IPS-NIHi7 (cell line): ENCODE data around the gene CD93.

Source experiments
- DNase-seq: peaks from one replicate; pipeline ENCODE4 v3.0.0; 2012; ENCODE audit warnings: mixed read lengths; ENCODE audit errors: extremely low spot score

The CD93 gene

DNA sequence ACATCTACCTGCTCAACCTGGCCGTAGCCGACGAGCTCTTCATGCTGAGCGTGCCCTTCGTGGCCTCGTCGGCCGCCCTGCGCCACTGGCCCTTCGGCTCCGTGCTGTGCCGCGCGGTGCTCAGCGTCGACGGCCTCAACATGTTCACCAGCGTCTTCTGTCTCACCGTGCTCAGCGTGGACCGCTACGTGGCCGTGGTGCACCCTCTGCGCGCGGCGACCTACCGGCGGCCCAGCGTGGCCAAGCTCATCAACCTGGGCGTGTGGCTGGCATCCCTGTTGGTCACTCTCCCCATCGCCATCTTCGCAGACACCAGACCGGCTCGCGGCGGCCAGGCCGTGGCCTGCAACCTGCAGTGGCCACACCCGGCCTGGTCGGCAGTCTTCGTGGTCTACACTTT is 50.4 kb downstream of the CD93 start:
- no peak for DNase-seq

DNA sequence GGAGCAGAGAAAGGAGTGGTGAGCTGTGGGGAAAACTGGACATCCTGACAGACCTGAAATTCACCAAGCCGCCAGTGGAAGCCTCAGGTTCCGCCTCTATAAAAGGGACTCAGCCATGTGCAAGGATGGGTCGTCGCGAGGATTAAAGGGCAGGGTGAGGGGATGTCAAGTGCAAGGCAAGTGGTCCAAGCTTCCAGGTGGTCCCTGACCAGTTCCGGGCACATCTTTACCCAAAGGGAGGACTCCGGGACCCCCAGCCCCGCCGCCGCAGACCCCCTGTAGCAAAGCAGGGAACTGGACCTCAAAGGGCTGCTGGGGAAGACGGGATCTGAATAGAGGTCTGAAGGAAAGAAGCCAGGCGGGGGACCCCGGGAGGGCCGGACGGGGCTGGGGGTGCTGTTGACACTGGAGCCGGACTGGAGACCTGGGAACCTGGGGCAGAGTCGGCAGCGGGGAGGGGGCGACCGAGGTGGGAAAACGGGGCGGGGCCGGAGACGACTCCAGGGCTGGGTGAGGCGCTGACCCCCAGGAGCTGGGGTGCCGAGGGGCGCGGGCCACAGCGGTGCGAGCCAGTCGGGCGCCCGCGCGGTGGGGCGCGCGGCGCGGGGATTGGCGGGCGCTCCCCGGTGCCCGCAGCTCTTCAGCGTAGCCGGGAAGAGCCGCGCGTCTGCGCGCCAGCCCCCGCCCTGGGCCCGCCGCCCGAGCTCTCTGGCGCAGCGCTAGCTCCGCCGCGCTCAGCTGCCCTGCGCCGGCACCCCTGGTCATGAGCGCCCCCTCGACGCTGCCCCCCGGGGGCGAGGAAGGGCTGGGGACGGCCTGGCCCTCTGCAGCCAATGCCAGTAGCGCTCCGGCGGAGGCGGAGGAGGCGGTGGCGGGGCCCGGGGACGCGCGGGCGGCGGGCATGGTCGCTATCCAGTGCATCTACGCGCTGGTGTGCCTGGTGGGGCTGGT is 51.1 kb downstream of the CD93 start, which contains the start of gene SSTR4:
Gene SSTR4 (plus strand): TSS at position 592 of the 951 bp plus-strand sequence. CDS start 172 bp downstream, at position 764.
- no peak for DNase-seq

DNA sequence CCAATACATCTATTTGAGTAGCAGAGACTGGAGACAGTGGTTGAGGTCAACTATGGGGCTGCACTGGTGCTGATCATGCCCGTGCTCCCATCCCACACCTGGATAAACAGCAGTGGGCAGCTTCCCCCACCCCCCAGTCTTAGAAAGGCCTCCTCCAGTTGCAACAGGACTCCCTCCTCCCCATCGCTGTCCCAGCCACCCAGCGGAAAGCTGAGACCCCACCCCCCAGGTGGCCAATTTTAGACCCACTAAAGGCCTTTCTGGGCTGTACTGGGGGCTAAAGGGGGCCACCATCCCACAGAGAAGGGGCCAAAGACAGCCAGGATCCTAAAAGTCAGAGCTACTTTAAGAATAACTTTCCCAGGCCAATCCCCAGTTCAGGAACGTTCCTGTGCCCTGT is 52.2 kb downstream of the CD93 start:
- DNase-seq: no peak

DNA sequence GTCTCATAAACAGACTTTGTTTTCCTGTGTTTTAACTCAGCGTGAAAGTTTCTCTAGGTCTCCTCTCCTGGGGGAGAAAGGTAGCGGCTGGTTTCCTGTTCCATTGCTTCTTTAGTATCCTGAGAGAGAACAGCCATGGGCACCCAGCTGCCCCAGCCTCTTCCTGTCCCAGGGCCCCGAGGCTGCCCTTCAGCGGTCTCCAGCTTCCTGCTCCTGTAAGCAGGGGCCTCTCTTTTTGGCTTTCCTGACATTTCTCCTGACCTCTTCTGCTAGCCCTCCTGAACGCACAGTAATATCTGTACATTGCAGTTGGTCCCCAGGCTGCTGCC is 53.4 kb downstream of the CD93 start:
- DNase-seq: no peak

DNA sequence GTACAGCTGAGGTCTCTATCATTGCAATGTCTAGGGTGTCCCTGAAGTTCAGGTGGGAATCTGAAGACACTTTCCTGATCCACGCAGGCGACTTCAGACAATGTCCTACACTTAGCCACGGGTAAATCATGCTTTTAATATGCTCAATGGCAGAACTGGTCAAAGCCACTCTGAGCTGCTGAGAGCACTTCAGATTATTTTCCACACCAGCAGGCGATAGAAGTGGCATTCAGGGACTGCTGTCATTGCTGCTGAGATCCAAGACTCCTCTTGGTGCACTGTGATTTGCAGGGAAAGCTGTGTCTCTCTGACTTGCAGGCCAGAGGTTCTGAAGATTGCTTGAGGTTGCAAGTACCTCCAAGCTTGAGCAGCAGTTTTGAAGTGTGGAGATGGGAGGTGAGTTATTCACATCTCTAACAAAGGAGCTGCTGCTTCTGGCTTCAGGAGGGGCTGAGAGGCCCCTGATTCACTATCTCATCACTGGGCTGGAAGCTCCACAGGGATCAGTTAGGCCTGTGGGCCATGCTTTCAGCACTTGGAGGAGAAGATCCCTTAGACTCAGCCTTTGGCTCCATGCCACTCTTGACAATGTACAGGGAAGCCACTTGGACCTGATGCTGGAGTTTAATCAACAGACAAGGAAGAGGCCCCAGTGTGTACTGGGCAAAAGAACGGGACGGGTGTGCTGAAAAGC is 53.9 kb downstream of the CD93 start:
- DNase-seq: no peak

DNA sequence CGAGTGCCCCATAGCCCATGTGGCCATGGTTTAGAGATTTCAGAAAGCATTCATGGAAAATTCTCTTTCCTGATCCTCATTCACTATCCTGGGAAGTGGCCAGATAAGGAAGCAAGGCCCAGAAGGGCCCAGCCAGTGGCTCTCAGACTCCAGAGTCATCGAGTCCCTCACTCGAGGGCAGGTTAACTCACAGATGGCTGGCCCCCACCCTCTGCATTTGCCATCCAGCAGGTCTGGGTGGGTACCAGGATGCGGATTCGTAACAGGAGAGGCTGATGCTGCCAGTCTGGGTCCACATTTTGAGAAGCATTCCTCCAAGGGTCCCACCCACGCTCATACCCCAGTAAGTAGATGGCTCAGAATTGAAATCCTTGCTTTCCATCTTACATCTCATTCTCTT is 54.8 kb downstream of the CD93 start:
- DNase-seq: no peak
